HL-60/S4 treated with retinoic acid at 250 ng/mL for 4 days and 3 days (cell line): ENCODE results near the gene TBCC.
"Not testable (repeated sequence)": the region's sequence is repeated elsewhere in the genome, so short reads cannot be mapped to it uniquely, and the experiment has no call there.

Experiments
- in situ Hi-C: fragments of 300-500 bp; cut with MboI; formaldehyde crosslinking; loops from 2 replicates; pipeline ENCODE4 v1.7.0; 2022; ENCODE audit warnings: low sequenced_read_pairs

The TBCC gene

DNA sequence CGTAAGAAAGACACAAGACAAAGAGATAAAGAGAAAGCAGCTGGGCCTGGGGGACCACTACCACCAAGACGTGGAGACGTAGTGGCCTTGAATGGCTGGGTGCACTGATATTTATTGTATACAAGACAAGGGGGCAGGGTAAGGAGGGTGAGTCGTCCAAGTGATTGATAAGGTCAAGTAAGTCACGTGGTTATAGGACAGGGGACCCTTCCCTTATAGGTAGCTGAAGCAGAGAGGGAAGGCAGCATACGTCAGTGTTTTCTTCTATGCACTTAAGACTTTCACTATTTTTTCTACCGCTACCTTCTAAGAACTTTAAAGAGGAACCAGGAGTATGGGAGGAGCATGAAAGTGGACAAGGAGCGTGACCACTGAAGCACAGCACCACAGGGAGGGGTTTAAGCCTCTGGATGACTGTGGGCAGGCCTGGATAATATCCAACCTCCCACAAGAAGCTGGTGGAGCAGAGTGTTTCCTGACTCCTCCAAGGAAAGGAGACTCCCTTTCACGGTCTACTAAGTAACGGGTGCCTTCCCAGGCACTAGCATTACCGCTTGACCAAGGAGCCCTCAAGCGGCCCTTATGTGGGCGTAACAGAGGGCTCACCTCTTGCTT is 11.9 kb downstream of the TBCC start:
- in situ Hi-C loops = not testable (repeated sequence)

DNA sequence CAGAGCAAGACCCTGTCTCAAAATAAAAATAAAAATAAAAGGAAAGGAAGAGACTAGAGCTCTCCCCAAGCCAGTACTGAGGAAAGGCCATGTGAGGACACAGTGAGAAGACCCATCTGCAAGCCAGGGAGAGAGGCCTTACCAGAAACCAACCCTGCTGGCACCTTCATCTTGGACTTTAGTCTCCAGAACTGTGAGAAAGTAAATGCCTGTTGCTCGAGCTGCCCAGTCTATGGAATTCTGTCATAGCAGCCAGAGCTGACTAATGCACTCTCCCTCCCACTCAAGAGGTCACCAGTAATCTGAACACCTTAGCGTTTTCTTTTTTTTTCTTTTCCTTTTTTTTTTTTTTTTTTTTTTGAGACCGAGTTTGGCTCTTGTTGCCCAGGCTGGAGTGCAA is 16.2 kb downstream of the TBCC start:
- in situ Hi-C loops = no loop called here

- in situ Hi-C loops = no loop called here
These were observed 18.3 kb downstream of the TBCC start for GRCh38 chr6:42727627-42728026.

DNA sequence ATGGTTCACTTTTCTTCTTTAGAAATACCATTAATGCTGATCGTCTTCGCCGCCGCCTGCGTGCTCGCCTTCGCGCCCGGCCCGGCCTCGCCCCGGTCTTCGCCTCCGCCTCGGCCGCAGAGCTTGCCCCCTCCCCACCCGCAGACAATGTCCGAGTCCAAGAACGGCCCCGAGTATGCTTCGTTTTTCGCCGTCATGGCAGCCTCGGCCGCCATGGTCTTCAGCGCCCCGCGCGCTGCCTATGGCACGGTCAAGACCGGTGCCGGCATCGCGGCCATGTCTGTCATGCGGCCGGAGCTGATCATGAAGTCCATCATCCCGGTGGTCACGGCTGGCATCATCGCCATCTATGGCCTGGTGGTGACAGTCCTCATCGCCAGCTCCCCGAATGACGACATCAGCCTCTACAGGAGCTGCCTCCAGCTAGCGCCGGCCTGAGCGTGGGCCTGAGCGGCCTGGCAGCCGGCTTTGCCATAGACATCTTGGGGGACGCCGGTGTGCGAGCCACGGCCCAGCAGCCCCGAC is 18.8 kb downstream of the TBCC start:
- in situ Hi-C loops = no loop called here

- in situ Hi-C loops = no loop called here
These were observed 19.3 kb downstream of the TBCC start for GRCh38 chr6:42726485-42727086.

- in situ Hi-C loops = no loop called here
These were observed 19.9 kb downstream of the TBCC start for GRCh38 chr6:42726026-42726425.

- in situ Hi-C loops = no loop called here
These were observed 21.1 kb downstream of the TBCC start for GRCh38 chr6:42724825-42725224.

DNA sequence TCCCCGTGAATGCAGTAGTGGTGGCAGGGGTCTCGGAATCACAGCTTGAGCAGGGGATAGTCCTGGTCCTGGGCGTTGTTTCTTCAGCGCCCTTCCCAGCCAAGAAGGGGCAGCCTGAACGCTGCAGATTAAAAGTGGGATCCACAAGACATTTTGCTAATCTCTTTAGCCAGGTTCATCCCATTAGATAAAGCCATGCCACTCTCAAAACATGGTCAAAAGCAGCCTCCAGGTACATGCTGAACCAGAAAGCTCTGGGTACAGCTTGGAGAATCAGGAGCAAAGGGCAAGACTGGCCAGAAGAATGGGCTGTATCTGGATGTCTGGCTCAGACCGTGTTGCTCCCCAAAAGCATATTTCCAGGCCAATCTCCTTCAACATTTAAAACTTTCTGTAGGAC is 23.4 kb downstream of the TBCC start, which contains the start of gene PRPH2:
Gene PRPH2 (minus strand): TSS at position 101 of the 400 bp plus-strand sequence. CDS start 263 bp downstream, outside the sequence.
- in situ Hi-C loops = no loop called here

GRCh38 chr6:42720739-42721138 is 25.2 kb downstream of the TBCC start:
- in situ Hi-C loops = no loop called here

DNA sequence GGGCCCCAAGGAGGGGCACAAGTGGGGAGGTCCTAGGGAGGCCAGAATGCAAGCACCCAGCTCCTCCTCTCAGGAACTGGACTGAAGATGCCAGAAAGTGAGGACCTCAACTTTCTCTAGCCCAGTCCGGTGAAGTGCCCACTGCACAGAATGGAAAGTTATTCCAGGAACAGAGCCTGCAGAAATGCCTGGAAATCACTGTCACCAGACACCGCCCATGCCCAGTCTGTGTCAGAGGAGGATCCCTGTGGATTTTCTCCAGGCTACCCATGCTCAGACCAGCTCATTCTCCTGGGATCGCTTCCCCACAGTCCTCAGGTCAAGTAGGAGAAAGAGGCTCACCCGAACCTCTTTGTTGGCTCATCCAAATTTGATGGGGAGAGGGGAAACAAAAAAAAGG is 30.0 kb downstream of the TBCC start:
- in situ Hi-C loops = no loop called here

GRCh38 chr6:42714098-42714761 is 31.7 kb downstream of the TBCC start:
- in situ Hi-C loops = no loop called here

GRCh38 chr6:42711930-42712329 is 34.0 kb downstream of the TBCC start:
- in situ Hi-C loops = no loop called here

GRCh38 chr6:42710316-42710715 is 35.6 kb downstream of the TBCC start:
- in situ Hi-C loops = no loop called here

DNA sequence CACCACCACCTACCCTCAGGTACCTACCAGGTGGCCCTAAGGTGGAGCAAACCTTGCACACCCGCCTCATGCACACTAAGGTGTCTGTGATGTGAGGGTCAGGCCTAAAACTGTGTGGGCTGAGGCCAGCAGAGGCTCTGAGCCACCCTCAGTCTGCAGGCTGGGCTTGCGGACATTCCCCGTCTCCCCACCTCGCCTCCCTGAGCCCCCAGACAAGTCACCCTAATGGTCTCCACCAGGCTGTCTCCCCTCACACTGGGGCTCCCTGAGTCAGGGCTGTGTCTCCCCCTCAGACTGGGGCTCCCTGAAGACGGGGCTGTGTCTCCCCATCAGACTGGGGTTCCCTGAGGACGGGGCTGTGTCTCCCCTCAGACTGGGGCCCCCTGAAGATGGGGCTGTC is 36.0 kb downstream of the TBCC start:
- in situ Hi-C loops = no loop called here

DNA sequence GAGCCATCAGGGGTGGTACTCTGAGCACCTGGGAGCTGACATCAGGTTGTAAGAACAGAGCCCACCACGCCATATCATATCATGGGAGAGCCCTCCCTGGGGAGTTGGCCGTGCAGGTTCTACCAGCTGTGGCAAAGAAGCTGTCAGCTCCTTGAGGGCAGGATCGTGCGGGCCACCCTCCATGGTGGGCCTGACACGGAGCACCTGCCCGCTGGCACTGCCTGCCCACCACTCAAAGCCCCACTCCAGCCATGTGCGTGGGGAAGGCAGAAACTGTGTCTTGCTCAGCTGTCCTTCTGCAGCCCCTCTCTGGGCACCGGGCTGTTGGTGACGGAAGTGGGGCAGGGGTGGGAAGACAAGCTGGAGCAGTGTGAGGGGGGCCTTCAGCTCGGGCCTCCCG is 37.8 kb downstream of the TBCC start:
- in situ Hi-C loops = no loop called here

- in situ Hi-C loops = no loop called here
These were observed 38.3 kb downstream of the TBCC start for GRCh38 chr6:42707595-42707994.

GRCh38 chr6:42704937-42705374 is 40.9 kb downstream of the TBCC start:
- in situ Hi-C loops = no loop called here

- in situ Hi-C loops = no loop called here
These were observed 41.5 kb downstream of the TBCC start for GRCh38 chr6:42704251-42704936.

DNA sequence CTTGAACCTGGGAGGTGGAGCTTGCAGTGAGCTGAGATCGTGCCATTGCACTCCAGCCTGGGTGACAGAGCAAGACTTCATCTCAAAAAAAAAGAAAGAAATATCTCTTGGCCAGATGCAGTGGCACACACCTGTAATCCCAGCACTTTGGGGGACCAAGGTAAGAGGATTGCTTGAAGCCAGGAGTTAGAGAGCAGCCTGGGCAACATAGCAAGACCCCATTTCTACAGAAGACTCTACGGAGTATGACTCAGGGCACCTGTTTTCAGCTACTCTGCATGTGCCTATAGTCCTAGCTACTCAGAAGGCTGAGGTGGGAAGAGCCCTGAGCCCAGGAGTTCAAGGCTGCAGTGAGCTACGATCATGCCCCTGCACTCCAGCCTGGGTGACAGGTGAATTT is 43.1 kb downstream of the TBCC start:
- in situ Hi-C loops = not testable (repeated sequence)

DNA sequence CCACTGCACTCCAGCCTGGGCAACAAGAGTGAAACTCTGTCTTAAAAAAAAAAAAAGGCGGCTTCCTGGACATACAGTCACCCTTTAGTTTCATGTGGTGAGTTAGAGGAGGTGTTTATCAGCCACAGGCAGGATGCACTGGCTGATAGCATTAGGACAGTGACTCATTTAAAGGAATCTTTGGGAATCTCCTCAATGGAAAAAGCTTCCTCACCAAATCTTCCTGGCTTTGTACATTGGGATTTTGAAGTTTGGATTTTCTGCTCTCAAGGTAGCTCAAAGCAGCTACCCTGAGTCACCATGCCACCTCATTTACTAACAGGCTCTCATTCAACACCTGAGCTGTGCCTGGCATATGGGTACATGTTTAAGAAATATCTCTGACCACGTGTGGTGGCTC is 43.7 kb downstream of the TBCC start:
- in situ Hi-C loops = no loop called here

DNA sequence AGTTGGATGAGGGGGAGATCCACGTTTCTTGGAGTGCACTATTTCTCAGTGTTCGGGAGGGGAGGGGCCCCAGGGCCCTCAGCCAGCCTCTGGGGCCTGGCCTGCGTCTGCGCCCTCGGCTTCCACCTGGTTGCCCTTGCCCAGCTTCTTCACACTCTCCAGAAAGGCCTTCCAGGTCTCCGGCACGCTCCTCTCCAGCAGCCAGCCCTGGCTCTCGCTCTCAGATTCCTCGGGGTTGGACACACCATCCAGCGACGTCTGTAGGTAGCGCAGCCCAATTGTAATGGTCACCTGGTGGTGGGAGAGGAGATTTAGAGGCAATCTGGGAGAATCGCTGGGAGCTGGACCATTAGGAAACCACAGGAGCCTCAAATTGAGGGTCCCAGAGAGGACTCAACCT is 47.7 kb downstream of the TBCC start:
- in situ Hi-C loops = no loop called here

- in situ Hi-C loops = no loop called here
These were observed 48.6 kb downstream of the TBCC start for GRCh38 chr6:42697268-42697655.
